ACHN (cell line): ENCODE results near the gene SLC36A2.
"Not testable (repeated sequence)": the region's sequence is repeated elsewhere in the genome, so short reads cannot be mapped to it uniquely, and the experiment has no call there.

Source experiments
- DNase-seq: peaks from one replicate; pipeline ENCODE4 v3.0.0-alpha.2; 2015
- in situ Hi-C: cut with HindIII; loops from 2 replicates; pipeline ENCODE4 v1.10.0; 2017; ENCODE audit warnings: low sequenced_read_pairs, low pct_ligation_motif_present, low pct_unique_long_range_greater_than_20kb

The SLC36A2 gene

GRCh38 chr5:151347369-151347768 is at the start of gene SLC36A2:
TSS of gene SLC36A2 (minus strand) at chr5:151347559. CDS start at chr5:151347460, 99 bp downstream.
- no peak for DNase-seq
- in situ Hi-C loops = no loop called here

GRCh38 chr5:151388960-151389359 is 41.6 kb upstream of the SLC36A2 start:
- no peak for DNase-seq
- in situ Hi-C loops = no loop called here

DNA sequence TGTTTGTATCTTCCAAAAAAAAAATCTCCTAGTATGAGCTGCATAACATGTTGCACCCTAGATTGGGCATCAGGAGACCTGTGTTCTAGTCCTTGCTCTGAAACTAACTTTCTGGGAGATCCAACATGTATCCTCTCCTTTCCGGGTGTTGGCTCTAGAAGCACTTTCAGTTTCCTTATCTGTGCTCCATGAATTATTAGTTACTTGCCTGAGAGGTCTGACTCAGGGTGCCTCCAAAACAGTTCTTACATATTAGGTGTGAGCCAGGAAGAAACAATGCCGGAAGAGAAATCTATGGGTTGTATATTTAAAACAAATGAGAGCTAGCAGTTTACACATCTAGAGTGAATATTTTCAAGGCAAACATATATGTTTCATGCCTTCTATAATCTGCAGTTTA is 36.7 kb upstream of the SLC36A2 start:
- peak; percentile 52 for DNase-seq
- in situ Hi-C loops = no loop called here

DNA sequence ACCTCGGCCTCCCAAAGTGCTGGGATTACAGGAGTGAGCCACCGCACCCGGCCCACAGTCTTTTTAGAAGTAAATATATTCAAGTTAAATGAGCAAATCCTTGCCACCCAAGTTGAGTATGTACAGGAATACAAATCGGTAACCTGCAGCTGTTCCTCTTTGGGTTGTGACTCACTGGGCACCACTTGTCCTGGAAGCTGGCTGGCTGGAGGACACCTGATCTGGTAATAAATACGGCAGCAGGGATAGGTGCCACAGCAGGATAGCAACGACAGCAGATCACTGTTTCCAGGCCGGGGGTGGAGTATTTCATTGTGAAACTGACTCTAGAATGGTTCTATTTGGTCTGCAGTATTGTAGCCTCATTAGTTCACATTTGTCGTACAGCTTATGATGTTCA is 35.7 kb upstream of the SLC36A2 start:
- in situ Hi-C loops = no loop called here
- DNase-seq = no peak

GRCh38 chr5:151382576-151382975 is 35.2 kb upstream of the SLC36A2 start:
- no peak for DNase-seq
- in situ Hi-C loops = no loop called here

DNA sequence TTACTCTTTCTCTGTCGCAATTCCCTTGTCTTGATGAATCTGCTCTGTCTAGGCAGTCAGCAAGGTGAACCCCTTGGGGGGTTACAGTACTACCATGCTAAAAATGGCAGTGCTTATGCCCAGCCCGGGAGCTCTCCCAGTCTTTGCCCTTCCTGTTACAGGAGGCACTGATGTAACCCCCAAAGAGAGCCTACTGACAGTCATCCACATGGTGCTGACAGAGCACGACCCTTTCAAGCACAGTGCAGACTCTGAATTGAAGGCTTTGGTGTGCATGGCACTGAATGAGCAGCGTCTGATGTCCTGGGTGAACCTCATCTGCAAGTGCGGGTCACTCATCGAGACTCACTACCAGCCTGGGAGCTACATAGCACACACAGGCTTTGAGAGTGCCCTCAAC is 34.5 kb upstream of the SLC36A2 start:
- in situ Hi-C loops = no loop called here
- no peak for DNase-seq

- no peak for DNase-seq
- in situ Hi-C loops = no loop called here
These were observed 31.3 kb upstream of the SLC36A2 start for GRCh38 chr5:151378616-151379015.

- in situ Hi-C loops = no loop called here
These were observed 27.2 kb upstream of the SLC36A2 start for GRCh38 chr5:151374539-151374938.

DNA sequence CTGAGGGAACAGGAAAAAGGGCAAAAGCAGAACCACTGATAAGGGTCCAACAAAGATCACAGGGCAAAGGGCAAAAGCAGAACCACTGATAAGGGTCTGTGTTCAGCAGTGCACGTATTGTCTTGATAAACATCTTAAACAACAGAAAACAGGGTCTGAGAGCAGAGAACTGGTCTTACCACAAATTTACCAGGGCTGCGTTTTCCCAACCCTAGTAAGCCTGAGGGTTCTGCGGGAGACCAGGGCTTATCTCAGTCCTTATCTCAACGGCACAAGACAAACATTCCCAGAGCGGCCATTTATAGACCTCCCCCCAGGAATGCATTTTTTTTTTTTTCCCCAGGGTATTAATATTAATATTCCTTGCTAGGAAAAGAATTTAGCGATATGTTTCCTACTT is 19.7 kb upstream of the SLC36A2 start:
- in situ Hi-C loops = not testable (repeated sequence)

More at GRCh38 chr5:151374539-151374938, 27.2 kb upstream of the SLC36A2 start:
- no peak for DNase-seq

GRCh38 chr5:151363673-151364072 is 16.3 kb upstream of the SLC36A2 start:
- in situ Hi-C loops = no loop called here
- DNase-seq = no peak

More for the DNA sequence above, 19.7 kb upstream of the SLC36A2 start:
- not testable (repeated sequence) for DNase-seq

- no peak for DNase-seq
- in situ Hi-C loops = no loop called here
These were observed 15.6 kb upstream of the SLC36A2 start for GRCh38 chr5:151362970-151363369.

DNA sequence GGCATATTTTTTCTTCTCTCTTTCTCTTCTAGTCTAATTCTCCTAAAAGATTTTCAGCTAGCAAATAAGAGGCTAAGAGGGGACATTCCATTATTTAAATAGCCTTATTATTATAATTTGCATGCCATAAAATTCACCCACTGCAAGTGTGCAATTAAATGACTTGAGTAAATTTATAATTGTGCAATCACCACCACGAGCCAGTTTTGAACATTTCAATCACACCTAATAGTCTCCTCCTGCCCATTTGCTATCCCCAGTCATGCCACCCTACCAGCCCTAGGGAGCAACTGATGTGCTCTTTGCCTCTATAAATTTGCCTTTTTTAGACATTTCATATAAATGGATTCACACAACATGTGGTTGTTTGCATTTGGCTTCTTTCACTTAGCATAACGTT is 12.0 kb upstream of the SLC36A2 start:
- in situ Hi-C loops = no loop called here

DNA sequence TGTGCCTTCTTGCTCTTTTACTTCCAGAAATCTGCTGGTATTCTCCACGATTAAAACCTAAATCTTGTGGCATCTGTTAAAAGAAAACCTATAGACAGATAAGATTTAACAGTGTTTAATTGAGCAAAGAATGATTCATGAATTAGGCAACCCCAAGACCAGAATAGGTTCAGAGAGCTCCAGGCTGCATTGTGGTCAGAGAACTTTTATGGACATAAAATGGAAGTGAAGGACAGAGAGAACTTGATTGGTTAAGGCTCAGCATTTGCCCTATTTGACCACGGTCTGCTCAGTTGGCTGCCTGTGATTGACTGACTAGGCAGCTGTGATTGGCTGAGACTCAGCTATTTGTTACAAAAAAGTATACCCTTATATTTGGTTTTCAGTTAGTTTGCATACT is 10.4 kb upstream of the SLC36A2 start:
- no peak for DNase-seq
- in situ Hi-C loops = no loop called here

More for the DNA sequence above, 12.0 kb upstream of the SLC36A2 start:
- DNase-seq = no peak

DNA sequence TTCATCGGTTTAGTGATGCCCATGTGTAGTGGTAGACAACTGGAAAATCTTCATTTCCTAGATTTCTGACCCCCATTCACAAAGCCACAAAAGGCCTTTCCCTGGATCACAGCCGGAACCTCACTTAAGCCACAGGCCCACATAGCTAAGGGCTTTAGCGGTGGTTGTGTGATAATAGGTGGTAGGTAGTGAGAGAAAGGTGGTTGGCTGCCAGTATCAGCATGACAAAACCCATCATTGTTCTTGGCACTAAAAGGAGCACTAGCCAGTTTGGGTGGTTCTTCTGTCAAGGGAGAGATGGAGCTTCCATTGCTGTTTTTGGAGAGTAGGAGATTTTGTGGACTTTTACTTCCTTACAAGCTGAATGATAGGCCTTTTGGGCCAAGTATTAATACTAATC is 9.7 kb upstream of the SLC36A2 start:
- in situ Hi-C loops = no loop called here
- DNase-seq = no peak

DNA sequence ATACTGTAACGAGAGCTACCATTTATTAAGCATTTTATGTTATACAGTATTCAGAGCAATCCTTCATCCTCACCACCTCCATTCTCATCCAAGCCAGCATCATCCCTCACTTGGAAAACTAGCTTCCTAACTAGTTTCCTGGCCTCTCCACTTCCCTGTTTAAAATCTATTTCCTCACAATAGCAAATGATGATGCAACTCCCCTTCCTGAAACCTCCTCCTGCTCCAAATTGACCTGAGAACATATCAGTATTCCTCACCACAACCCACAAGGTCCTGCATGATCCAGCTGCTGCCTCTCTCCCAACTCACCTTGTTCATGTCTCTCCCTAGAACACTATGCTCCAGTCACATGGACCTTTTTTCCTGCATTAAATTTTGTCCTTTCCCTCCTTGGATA is 4.3 kb upstream of the SLC36A2 start:
- DNase-seq = no peak
- in situ Hi-C loops = no loop called here

- in situ Hi-C loops = no loop called here
- DNase-seq = no peak
These were observed 1.4 kb upstream of the SLC36A2 start for GRCh38 chr5:151348789-151349188.

GRCh38 chr5:151345808-151346478 is 1.4 kb downstream of the SLC36A2 start:
- in situ Hi-C loops = no loop called here
- no peak for DNase-seq

DNA sequence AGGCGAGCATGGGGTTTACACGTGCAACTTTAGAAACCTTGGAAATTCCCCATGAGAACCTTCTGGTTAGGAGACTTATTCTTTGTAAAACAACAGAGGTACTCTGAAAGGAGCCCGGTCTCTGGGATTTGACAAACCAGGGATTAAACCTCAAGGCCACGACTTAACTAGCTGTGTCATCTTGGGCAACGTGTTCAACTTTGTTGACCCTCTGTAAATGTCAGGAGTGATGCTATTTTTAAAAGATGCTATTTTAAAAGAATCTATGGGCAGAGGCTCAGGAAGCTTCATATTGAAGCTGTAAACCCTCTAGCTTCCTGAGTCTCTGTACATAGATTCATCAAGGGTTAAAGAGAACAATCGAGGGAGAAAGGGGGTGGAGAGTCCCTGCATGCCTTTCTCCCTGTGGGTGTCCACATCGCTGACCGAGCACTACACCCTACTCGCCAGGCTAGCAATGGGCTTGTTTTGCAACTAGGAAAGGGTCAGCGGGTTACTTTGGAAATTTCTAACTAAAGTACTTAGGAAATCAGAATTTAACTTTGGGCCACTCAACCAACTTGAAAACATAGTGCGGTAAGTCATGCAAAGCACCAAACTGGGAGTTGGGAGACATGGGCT is 2.1 kb downstream of the SLC36A2 start:
- no peak for DNase-seq
- in situ Hi-C loops = no loop called here

DNA sequence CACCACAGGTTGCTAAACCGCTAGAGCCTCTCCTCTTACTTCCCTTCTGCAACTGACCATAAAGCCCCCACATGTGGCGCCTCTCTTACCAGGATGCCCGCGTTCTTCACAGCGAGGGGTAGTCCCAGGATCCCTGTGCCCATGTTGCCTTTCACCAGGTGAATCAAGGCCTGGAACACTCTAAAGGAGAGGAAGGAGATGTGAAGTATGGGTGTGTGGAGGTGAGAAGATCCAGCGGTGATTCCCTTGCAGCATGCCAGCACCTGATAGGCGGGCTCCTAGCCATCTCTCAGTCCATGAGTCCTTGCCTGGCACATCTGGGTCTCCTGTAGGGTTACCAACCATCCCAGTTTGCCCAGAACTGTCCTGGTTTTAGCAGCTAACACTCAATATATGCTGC is 3.3 kb downstream of the SLC36A2 start:
- no peak for DNase-seq
- in situ Hi-C loops = no loop called here

DNA sequence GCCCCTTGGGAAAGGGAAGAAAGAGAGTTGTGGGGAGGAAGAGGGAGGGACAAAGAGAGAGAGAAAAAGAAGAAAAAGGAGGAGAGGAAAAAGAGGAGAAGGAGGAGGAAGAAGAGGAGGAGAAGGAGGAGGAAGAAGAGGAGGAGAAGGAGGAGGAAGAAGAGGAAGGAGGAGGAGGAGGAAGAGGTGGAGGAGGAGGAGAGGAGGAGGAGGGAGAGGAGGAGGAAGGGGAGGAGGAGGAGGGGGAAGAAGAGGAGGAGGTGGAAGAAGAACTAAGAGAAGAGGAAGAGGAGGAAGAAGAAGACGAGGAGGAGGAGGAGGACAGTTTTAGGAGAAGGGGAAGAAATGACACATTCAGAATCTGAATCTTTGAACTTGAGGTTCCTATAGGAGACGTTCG is 7.4 kb downstream of the SLC36A2 start:
- no peak for DNase-seq
- in situ Hi-C loops = no loop called here
